Skin epidermis (tissue), 12 donors: Measurements from ENCODE around the gene RASGRP1.

ENCODE experiments used
- H3K27ac ChIP-seq, 21 experiments: fragments of 200-600 bp; sonication (generic) in 11 of 21; one replicate each; pipeline ENCODE4 v1.5.0; 2020; ENCODE audit warnings: mild to moderate bottlenecking in 3 of 21, inconsistent platforms in 2 of 21, moderate library complexity in 2 of 21
- H3K4me3 ChIP-seq, 7 experiments: fragments of 200-600 bp; sonication (generic) in 2 of 7; one replicate each; pipeline ENCODE4 v1.5.0; 2020; ENCODE audit warnings: inconsistent platforms in 2 of 7, mild to moderate bottlenecking in 2 of 7, moderate library complexity in 1 of 7

The RASGRP1 gene

GRCh38 chr15:38476120-38476519 is 88.5 kb downstream of the RASGRP1 start:
- Histone ChIP-seq H3K4me3 (no peak overlapping the region), H3K27ac (no peak overlapping the region)

GRCh38 chr15:38475361-38475760 is 89.3 kb downstream of the RASGRP1 start:
- Histone ChIP-seq H3K4me3 (no peak overlapping the region), H3K27ac (no peak overlapping the region)

- no peak overlapping the region for H3K4me3 ChIP-seq
- peak overlapping the region in 2 of 21 experiments; percentile 12 to 14 for H3K27ac ChIP-seq
Measured at GRCh38 chr15:38474155-38474757, 90.4 kb downstream of the RASGRP1 start.

- H3K4me3 ChIP-seq, result no peak overlapping the region
- H3K27ac ChIP-seq, result no peak overlapping the region
Measured at GRCh38 chr15:38471974-38472373, 92.6 kb downstream of the RASGRP1 start.

- no peak overlapping the region for H3K27ac ChIP-seq
- H3K4me3 ChIP-seq, result no peak overlapping the region
Measured at GRCh38 chr15:38470816-38471215, 93.8 kb downstream of the RASGRP1 start.

- H3K4me3 ChIP-seq, result no peak overlapping the region
- no peak overlapping the region for H3K27ac ChIP-seq
Measured at GRCh38 chr15:38464675-38465074, 99.9 kb downstream of the RASGRP1 start.

- Histone ChIP-seq H3K27ac (no peak overlapping the region), H3K4me3 (no peak overlapping the region)
Measured at GRCh38 chr15:38463893-38464292, 100.7 kb downstream of the RASGRP1 start.

- H3K27ac ChIP-seq, result no peak overlapping the region
Measured at GRCh38 chr15:38461066-38461833, 103.4 kb downstream of the RASGRP1 start.

GRCh38 chr15:38460543-38460942 is 104.1 kb downstream of the RASGRP1 start:
- Histone ChIP-seq H3K27ac (no peak overlapping the region), H3K4me3 (no peak overlapping the region)

More at GRCh38 chr15:38461066-38461833, 103.4 kb downstream of the RASGRP1 start:
- H3K4me3 ChIP-seq, result no peak overlapping the region

- H3K27ac ChIP-seq, result no peak overlapping the region
- no peak overlapping the region for H3K4me3 ChIP-seq
Measured at GRCh38 chr15:38459480-38459879, 105.1 kb downstream of the RASGRP1 start.

- Histone ChIP-seq H3K27ac (no peak overlapping the region), H3K4me3 (no peak overlapping the region)
Measured at GRCh38 chr15:38458646-38459045, 106.0 kb downstream of the RASGRP1 start.

- peak overlapping the region in 4 of 21 experiments; percentile 80 to 95 (median 90) for H3K27ac ChIP-seq
- H3K4me3 ChIP-seq, result peak overlapping the region; percentile 64 to 97 (median 84)
Measured at GRCh38 chr15:38455092-38455491, 109.5 kb downstream of the RASGRP1 start.

- Histone ChIP-seq H3K4me3 (peak overlapping the region; percentile 64 to 97 (median 84)), H3K27ac (peak overlapping the region; percentile 23 to 95 (median 88))
Measured at GRCh38 chr15:38454696-38455090, 109.9 kb downstream of the RASGRP1 start.

GRCh38 chr15:38453971-38454695 is 110.5 kb downstream of the RASGRP1 start, which contains the start of gene FAM98B:
Gene FAM98B, plus strand, starts transcription at chr15:38454127. Its CDS starts 35 bp downstream, at chr15:38454162.
- Histone ChIP-seq H3K27ac (peak within 1 kb of the TSS; percentile 23 to 95 (median 88)), H3K4me3 (peak within 1 kb of the TSS; percentile 64 to 97 (median 84))

GRCh38 chr15:38441130-38441519 is 123.5 kb downstream of the RASGRP1 start:
- H3K4me3 ChIP-seq, result no peak overlapping the region
- no peak overlapping the region for H3K27ac ChIP-seq

GRCh38 chr15:38440353-38441129 is 124.1 kb downstream of the RASGRP1 start:
- Histone ChIP-seq H3K4me3 (no peak overlapping the region), H3K27ac (no peak overlapping the region)
